Activated CD8-positive, alpha-beta memory T cell treated with anti-CD3 and anti-CD28 coated beads, Interleukin-2, amount 50 U/mL, for 24 hours (primary cell): ENCODE data around the gene NTN3.
A peak's percentile ranks its signal among the peaks of the same experiment; 100 is the strongest.

Experiments
- DNase-seq: peaks from one replicate; pipeline ENCODE4 v3.0.0-alpha.2; 2020; ENCODE audit errors: extremely low read depth

Gene NTN3

DNA sequence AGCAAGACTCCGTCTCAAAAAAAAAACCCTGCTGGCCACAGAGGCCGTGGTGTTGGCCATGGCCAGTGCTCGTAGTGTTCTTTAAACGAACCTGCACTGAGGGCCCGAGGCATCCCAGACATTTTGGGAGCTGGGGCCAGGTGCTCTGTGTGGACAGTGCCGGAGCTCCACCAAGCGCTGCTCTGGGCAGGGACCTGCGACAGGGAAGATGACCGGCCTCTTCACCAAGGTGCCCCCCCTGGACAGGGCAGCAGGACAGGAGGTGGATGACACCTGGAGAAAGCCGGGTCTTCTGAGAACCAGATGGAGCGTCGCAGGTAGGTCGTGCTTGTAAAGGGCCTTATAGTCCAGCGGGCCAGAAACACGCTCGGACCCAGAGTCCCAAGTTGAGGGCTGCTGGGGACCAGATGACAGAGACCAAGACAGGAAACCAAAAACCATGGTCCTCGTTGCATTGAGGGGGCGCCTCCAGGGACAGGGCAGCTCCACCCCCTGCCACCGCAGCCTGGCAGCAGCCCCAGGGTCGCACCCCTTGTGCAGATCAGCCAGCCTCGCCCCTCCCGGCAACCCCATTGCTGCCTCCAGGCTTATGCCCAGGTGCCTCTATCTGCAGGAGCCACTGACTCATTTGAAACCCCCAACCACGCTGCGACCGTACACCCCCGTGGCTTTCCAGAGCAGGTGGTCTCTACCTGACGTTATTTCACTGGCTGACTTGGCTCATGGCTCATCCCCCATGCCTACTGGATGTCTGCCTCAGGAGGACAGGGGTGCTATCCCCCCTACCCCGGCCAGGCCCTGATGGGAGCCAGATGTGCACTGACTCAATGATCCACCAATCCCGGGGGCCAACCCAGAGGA is 4.2 kb upstream of the NTN3 start:
- DNase-seq, result no peak

GRCh38 chr16:2467528-2468232 is 3.4 kb upstream of the NTN3 start:
- DNase-seq, result no peak

DNA sequence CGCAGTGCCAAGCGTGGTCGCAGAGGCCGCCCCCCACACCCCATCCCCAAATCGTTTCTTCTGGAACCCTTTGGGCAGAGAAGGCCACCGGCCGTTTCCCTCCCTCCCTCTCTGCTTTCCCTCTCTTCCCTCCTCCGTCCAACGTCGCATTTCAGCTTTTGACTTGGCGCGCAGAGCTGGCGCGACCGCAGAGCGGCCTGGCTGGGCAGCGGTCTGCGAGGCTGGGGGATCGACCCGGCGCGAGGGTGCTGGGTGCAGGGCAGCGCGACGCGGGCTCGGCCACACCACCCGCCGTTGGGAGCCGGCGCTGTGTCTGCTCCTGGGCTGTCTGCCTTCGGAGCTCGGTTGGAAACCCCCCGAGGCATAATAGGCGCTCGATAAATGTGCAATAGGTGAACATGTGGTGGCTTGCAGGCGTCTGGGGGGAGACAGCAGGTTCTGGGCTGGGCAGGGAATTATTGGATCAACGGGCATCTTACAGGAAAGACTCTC is 2.8 kb upstream of the NTN3 start:
- no peak for DNase-seq

DNA sequence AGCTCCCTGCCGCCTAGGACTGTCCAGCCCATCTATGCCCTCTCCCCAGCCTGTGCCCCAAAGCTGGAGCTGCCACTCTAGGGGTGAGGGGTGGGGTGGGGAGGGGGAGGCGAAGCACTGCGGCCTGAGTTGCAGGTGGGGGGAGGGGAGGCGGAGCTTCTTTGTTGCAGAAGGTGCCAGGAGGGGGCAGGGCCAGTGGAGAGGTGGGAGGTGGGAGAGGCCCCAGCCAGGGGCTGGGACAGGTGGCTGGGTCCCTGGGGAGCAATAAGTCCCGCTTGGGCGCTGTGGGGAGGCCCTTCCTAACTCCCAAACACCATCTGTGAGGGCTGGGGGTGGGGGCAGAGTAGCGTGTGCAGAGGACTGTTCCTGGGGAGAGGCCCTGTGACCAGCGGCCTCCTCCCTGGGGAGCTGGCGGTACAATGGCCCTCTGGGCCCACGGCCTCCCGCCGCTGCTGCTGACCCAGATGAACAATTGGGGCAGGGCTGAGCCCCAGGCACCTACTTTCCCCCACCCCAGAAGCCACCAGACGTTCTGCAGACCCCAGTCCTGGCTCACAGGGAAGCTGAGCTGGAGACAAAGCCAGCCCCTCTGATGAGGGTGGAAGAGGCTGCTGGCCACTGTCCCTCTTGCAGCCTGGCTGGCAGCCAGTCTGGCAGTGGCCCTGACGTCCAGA is 2.2 kb upstream of the NTN3 start:
- DNase-seq, result no peak

- no peak for DNase-seq
These were observed 1.5 kb upstream of the NTN3 start for GRCh38 chr16:2469399-2470233.

GRCh38 chr16:2470234-2470601 is 879 bp upstream of the NTN3 start:
- no peak for DNase-seq

- DNase-seq, result no peak
These were observed 488 bp upstream of the NTN3 start for GRCh38 chr16:2470603-2471015.

DNA sequence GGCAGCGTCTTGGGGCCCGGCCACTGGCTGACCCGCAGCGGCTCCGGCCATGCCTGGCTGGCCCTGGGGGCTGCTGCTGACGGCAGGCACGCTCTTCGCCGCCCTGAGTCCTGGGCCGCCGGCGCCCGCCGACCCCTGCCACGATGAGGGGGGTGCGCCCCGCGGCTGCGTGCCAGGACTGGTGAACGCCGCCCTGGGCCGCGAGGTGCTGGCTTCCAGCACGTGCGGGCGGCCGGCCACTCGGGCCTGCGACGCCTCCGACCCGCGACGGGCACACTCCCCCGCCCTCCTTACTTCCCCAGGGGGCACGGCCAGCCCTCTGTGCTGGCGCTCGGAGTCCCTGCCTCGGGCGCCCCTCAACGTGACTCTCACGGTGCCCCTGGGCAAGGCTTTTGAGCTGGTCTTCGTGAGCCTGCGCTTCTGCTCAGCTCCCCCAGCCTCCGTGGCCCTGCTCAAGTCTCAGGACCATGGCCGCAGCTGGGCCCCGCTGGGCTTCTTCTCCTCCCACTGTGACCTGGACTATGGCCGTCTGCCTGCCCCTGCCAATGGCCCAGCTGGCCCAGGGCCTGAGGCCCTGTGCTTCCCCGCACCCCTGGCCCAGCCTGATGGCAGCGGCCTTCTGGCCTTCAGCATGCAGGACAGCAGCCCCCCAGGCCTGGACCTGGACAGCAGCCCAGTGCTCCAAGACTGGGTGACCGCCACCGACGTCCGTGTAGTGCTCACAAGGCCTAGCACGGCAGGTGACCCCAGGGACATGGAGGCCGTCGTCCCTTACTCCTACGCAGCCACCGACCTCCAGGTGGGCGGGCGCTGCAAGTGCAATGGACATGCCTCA is 773 bp downstream of the NTN3 start:
- no peak for DNase-seq

- no peak for DNase-seq
These were observed 1.4 kb downstream of the NTN3 start for GRCh38 chr16:2472488-2472864.

DNA sequence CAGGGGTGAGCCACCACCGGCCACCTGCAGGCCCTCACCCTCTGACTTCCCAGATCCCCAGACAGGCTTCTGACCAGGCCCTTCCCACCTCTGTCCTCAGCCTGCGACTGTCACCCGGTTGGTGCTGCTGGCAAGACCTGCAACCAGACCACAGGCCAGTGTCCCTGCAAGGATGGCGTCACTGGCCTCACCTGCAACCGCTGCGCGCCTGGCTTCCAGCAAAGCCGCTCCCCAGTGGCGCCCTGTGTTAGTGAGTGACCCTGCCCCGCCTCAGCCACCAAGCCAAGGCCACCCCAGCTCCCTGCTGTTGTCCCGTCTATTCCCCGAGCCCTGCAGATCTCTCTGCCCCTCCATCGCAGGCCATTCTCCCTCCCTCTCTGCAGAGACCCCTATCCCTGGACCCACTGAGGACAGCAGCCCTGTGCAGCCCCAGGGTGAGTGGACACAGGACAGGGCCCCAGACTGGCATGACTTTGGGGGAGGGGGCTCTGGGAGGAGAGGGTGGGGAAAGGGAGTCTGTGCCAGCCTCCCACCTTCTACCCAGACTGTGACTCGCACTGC is 1.9 kb downstream of the NTN3 start:
- no peak for DNase-seq

- DNase-seq, result no peak
These were observed 2.4 kb downstream of the NTN3 start for GRCh38 chr16:2473446-2473926.

DNA sequence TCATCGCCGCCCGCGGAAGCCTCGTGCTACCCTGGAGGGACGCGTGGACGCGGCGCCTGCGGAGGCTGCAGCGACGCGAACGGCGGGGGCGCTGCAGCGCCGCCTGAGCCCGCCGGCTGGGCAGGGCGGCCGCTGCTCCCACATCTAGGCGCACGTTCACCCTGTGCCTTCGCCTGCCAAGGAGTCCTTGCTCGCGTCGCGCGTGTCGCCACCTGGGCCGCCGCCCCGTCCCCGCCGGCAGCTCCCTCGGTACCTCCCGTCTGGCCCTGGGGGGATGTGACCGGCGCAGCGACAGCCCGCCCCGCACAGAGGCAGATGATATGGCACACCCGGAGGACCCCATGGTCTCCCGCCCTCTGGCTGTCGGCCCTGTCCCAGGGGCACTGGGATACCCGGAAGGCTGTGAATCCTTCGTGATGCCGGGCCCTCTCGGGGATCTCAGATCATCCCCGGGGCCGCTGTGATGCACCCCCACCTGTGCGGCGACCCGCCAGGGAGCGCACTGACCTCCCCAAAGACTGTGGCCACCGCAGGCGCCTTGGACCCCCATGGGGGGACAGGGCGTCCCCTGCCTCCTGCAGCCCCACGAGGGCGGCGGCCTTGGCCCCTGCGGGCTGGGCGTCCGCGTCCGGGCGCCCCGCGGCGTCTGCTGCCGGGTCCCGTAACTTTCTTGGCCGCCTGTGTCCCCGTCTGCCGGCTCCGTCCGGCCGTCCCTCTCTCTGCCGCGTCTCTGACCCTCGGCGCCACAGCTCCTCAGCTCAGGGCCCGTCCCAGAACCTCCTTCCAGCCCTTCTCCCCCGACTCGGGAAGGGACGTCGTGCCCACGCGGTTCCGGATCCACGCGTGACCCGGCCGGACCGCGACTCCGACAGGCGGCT is 3.1 kb downstream of the NTN3 start:
- no peak for DNase-seq

GRCh38 chr16:2474877-2475412 is 3.8 kb downstream of the NTN3 start, which contains the start of gene TBC1D24:
TBC1D24 (plus strand) TSS chr16:2475127; CDS start chr16:2496149, 21,022 bp downstream.
- DNase-seq, result peak; percentile 48

GRCh38 chr16:2475413-2476344 is 4.6 kb downstream of the NTN3 start:
- DNase-seq, result peak; percentile 21

DNA sequence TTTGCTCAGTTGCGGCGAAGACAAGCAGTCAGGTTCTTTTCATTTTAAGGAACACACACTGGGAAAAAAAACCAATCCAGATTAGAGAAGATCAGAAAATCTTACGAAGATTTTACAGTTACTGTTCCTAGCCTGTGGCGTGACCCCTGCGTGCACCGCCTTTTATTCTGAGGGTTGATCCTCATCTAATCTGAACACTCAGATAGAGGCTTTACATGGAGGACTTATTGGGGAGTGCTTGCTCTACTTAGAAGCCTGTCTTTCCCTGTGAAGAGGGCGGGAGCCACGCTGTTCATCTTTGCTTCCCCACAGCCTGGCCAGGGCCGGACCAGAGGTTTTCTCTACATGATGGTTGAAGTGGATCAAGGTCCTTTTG is 5.2 kb downstream of the NTN3 start:
- DNase-seq, result no peak

DNA sequence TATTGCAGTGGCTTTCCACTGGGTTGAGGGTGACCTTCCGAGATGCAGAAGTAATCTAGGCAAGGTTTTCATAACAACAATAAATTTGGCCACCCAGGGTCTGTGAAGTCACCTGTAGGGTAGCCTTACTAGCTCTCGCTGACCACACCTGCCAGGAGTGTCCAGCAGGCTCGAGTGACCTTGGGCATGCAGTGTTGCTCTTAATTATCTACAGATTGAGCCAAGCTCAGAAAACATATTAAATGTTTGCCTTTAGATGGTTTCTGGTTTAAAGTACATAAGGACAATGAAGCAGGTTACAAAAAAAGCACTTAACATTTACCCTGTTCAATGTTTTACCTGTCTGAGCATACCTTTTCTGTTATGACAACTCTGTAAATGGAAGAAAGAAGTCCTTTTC is 5.6 kb downstream of the NTN3 start:
- DNase-seq, result no peak

GRCh38 chr16:2477327-2477726 is 6.2 kb downstream of the NTN3 start:
- DNase-seq, result no peak

DNA sequence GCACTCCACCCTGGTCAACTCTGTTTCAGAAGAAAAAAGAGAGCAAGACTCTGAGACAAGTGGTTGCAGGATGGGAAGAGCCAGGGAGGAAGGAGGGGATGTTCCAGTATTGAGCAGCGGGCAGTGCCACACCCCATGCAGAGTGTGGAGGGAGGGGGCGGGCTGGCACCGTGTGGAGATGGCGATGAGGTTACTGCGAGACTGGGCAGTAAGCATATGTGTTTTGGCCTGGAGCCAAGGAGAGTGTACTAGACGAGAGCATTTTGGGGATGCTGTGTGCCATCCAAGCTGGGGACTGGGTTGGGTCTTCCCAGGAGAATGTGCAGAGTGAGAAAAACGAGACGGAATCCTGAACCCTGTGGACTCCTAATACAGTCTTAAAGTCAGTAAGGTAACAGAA is 7.2 kb downstream of the NTN3 start:
- no peak for DNase-seq
